ENCODE measurements around the gene TNK2.

TNK2 gene

DNA sequence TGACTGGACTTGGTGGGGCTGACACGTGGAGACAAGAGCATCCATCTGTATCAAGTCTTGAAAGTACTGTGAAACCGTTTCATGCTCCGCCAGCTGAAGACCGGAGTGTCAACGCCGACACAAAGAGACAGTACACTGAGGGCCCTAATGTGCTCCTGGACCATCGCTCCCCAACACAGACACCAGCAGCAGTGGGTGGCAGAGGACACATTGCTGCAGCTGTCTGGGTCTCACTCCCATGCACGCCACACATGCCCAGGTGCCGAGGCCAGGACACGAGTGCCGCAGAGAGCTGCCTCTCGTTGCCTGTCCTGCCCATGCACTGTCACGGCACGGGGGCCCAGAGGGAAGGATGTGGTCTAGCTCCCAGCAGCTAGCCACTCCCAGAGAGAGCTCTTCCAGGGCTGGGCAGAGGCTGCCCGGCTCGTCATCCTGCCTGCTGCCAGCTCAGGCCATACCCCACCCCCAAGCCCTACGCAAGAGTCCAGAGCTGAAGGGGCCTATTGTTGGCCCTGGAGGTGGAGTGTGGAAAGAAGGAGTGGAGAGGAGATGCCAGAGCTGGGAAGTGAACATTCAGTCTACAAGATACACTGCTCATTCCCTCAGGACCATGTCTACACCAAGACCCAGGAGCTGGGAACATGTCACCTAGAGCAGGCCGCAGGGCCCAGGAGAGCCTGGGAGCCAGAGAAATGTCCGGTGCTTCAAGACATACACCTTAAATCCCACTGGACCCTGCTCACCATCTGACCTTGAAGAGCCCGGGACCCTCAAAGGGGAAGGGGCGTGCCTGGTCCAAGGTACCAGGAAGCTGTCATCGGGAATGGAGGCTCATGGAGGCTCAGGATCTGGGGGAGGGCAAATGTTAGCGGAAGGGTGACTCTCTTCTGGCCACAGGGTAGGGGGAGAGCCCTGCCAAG is 7.7 kb downstream of the TNK2 start:
- in situ Hi-C loops (cut with MboI; ENCODE audit: low sequenced_read_pairs) = no loop called here

- in situ Hi-C loops (cut with MboI; ENCODE audit: low sequenced_read_pairs) = no loop called here
Measured at GRCh38 chr3:195899701-195900435, 8.5 kb downstream of the TNK2 start.

- in situ Hi-C loops (cut with MboI; ENCODE audit: low sequenced_read_pairs) = no loop called here
Measured at GRCh38 chr3:195897853-195898415, 10.4 kb downstream of the TNK2 start.

GRCh38 chr3:195897081-195897852 is 11.1 kb downstream of the TNK2 start:
- in situ Hi-C loops (cut with MboI; ENCODE audit: low sequenced_read_pairs) = no loop called here

DNA sequence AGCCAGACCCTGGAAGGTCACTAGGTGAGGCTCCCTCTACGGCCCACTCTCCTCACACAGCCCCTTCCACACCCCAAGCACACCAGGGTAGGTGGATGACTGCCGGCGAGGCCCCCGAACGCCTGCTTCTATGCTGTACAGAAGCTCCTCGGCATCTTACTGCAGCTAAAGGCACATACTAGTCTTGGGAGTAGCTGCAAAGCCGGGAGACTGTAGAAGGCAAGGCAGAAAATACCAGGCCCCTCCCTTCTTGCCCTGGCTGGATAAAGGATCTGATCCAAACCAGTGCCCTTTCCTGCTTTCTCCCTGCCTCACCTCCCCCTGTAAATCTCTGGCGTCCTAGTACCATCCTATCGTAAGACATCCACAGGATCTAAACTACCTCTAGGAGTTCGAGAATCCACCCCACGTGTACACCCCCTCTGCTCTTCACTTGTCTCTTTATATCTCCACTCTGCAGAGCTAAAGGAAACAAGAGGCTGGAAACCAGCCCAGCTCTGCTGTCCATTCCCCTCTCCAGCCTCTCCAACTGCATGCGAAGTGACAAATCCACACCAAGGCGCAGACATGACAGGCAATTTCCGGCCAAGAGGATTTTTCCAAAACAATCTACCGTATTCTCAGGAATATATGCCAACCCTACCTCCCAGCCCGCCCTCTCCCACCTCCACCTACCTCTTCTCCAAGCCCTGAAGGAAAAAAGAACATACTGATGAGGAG is 11.8 kb downstream of the TNK2 start:
- in situ Hi-C loops (cut with MboI; ENCODE audit: low sequenced_read_pairs) = no loop called here

GRCh38 chr3:195895861-195896360 is 12.4 kb downstream of the TNK2 start:
- in situ Hi-C loops (cut with MboI; ENCODE audit: low sequenced_read_pairs) = no loop called here

DNA sequence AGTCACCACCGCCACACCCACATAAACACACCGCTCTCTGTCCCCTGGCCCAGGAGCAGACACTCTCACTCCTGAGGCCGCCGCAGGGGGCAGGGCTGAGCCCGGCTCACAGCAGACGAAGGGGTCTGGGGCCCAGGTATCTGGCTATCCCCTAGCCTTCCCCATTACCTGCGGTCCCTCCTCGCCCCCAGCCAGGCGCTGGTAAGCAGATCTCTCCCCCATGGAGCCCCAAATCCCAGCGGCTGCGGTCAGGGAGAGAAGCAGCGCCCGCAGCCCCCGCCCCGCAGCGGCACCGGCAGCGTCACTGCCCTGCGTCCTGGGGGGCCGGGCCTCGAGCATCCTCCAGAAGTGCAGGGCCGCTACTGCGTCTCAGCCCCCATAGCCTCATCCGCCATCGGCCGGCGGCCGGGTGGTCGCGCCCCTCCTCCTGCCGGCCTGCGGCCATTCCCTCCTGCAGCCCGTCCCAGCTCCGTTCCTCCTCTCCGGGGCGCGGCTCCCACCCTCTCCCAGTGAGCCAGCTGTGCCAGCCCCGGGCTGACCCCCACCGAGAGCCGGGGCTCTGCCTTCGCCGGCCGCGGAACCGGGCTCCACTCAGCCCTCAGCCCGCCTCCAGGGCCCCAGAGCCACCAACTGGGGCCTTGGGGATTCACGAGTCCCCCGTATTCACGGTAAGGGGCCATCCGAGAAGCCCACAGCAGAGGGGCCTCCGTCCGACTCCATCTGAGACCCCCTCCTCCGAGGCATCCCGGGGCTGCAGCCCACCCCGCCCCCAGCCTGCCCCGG is 13.1 kb downstream of the TNK2 start:
- in situ Hi-C loops (cut with MboI; ENCODE audit: low sequenced_read_pairs) = no loop called here

- in situ Hi-C loops (cut with MboI; ENCODE audit: low sequenced_read_pairs) = no loop called here
Measured at GRCh38 chr3:195893916-195894465, 14.4 kb downstream of the TNK2 start.

DNA sequence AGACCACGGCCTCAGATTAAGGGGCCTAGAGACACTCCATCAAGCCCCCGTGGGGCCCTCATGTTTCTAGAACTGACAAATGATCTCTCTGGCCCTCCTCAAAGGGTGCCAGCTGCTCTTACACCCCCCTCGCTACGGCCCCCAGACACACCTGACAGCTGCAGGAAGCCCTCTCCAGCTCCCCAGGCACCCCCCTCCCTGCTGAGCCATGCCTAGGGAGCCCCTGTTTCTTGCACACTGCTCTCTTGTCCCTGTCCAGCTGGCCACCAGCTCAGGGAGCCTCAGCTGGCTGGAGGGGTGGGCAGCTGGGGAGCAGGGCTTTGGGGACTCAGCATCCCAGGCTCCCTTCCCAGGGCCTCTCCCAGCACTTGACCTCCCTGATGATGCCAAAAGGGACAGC is 14.8 kb downstream of the TNK2 start:
- in situ Hi-C loops (cut with MboI; ENCODE audit: low sequenced_read_pairs) = no loop called here

DNA sequence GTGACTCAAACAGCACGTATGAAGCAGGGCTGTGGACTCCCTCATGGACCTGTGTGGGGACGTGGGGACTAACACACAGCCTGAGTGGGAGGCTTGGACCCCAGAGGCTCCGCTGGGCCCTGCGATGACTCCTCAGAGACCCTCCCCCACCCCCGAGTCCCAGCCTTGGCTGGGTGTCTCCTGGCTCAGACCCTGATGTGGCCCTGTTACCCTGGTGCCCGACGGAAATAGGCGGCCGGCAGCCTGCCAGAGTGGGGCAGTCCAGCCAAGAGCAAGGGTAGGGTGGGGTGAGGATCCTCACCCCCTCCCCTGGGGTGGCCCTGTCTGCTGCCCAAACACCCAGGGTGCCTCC is 15.3 kb downstream of the TNK2 start:
- in situ Hi-C loops (cut with MboI; ENCODE audit: low sequenced_read_pairs) = no loop called here

DNA sequence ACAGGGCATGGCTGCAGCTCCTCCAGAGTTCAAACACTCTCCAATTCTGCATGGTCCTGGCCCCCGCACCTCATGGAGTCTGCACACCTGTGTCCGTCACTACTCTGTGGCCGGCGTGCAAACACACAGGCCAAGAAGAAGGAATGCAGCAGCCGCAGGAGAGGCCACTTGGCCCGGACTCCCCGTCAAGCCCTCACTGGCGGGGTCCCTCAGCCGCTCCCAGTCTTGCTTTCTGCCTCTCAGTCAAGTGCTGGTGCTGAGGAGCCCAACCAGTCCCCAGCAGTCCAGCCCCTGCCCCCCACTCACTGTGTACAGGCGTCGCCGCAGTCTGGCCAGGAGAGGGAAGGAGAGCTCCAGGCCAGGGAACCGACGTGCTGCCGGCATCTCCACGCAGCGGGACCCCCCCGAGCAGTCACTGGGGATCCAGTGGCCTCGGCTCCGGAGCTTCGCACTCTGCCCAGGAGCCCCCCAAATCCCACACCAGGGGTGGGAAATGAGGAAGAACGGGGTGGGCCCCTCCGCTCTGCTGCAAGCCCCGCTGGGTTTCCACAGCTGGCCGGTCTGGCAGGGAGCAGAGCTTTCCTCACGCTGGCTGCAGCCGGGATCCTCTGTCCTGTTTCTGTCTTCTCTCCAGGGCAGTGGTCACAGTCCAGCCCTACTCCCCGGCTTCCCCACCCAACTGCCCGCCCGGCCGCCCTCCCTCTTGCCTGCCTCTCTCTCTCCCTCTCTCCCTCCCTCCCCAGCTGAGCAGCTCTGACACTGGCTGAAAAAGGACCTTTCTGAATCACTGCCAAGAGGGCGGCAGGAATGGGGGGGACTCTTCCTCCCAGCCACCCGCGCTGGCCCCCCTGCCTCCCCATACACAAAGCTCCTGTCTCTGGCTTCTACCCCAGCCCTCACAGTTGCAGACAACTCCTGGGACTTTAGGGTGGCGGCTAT is 16.0 kb downstream of the TNK2 start:
- in situ Hi-C loops (cut with MboI; ENCODE audit: low sequenced_read_pairs) = no loop called here

GRCh38 chr3:195891431-195892104 is 16.8 kb downstream of the TNK2 start:
- in situ Hi-C loops (cut with MboI; ENCODE audit: low sequenced_read_pairs) = no loop called here

GRCh38 chr3:195889870-195890295 is 18.5 kb downstream of the TNK2 start:
- in situ Hi-C loops (cut with MboI; ENCODE audit: low sequenced_read_pairs) = no loop called here

DNA sequence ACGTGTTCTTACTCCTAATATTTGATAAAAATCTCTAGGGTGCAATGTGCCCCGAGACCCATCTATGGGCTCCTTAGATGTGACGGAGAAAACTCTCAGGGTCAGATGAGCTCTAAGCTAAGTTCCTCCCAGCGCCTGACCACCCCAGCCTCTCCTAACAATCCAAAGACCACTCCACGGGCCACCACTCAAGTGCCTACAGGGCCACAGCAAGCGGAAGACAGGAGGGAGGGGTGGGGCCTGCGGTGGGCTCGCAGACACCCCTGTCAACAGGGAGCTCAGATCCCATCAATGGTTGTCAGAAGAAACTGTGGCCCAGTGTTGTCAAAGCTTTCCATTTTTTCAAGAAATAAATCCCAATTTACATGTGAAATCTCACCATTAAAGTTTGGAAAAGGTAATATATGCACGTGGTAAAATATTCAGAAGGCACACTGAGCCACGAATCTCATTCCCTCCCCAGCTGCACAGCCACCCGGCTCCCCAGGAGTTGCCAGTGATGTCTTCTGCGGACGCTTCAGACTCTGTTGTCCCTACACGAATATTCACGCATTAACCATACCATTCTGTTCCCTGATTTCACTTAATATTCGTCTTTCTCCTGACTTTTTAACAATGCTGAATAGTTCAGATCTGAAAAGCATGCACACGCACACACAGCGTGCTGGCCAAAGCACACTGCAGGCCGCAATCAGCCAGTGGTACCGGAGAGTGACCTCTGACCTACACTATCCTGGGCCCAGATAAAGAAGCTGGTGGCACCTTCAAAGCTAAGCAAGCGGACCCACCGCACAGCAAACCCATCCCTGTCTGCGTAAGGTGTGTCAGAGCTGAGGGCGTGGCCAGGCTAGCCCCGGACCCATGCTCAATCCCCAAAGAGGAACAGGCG is 19.1 kb downstream of the TNK2 start:
- in situ Hi-C loops (cut with MboI; ENCODE audit: low sequenced_read_pairs) = no loop called here

GRCh38 chr3:195888311-195888761 is 20.0 kb downstream of the TNK2 start:
- in situ Hi-C loops (cut with MboI; ENCODE audit: low sequenced_read_pairs) = no loop called here

DNA sequence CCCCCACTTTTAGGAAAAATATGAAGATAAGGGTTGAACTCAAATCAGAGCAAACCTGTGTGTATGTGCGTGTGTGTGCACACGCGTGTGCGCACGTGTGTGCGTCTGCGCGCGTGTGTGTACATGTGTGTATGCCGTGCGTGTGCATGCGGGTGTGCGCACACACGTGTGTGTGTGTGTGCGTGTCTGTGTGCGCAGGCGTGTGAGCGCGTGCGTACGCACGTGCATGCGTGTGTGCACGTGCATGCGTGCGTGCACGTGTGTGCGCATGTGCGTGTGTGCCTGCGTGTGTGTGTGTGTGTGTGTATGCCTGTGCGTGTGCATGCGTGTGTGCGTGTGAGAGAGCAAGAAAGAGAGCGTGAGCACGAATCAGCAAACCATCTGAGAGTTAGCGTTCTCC is 20.7 kb downstream of the TNK2 start:
- in situ Hi-C loops (cut with MboI; ENCODE audit: low sequenced_read_pairs) = no loop called here

Measured in HL-60/S4 (cell line).